Nephron progenitor cell (in vitro differentiated cells): ENCODE data around the gene DEFB115.

Source experiments
- DNase-seq: peaks from one replicate; pipeline ENCODE4 v3.0.0; 2021
- H3K27ac Mint-ChIP-seq: 2 replicates; pipeline ENCODE4 v1.8.0; 2021; ENCODE audit warnings: mild to moderate bottlenecking, moderate library complexity, mixed read lengths
- H3K27me3 Mint-ChIP-seq: 2 replicates; pipeline ENCODE4 v1.8.0; 2021; ENCODE audit warnings: mild to moderate bottlenecking, low read depth, mixed read lengths; ENCODE audit not compliant: poor library complexity
- H3K36me3 Mint-ChIP-seq: 2 replicates; pipeline ENCODE4 v1.8.0; 2021; ENCODE audit warnings: low read depth, mixed read lengths
- H3K4me1 Mint-ChIP-seq: 2 replicates; pipeline ENCODE4 v1.8.0; 2021; ENCODE audit warnings: mixed read lengths
- H3K4me3 Mint-ChIP-seq: 2 replicates; pipeline ENCODE4 v1.8.0; 2021; ENCODE audit warnings: mild to moderate bottlenecking, moderate library complexity, mixed read lengths
- H3K9me3 Mint-ChIP-seq: 2 replicates; pipeline ENCODE4 v1.8.0; 2021; ENCODE audit warnings: mild to moderate bottlenecking, moderate library complexity, mixed read lengths
- TF ChIP-seq, protein P1 (sequence below): fragments of 200-600 bp; sonication (generic); IDR thresholded peaks from 2 replicates; pipeline ENCODE4 v1.5.0; 2021; ENCODE audit warnings: antibody characterized with exemption

DEFB115 gene, protein sequence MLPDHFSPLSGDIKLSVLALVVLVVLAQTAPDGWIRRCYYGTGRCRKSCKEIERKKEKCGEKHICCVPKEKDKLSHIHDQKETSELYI

DNA sequence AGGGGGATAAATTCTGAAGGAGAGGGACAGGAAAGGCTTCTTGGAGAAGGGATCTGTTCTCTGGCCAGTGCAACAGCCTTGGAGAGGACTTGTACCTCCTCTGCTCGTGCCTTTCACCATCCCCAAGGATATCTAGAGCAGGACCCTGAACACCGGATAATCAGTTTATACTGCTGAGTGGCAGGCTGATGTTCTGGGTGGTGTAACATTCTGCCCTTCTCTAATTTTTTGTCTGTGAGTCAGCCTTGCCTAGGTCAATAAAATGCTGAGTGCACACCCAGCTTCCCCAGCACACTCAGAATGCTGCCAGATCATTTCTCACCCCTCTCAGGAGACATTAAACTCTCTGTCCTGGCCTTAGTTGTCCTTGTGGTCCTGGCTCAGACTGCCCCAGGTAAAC, at the start of gene DEFB115:
Gene DEFB115 (plus strand): TSS at position 301 of the 400 bp plus-strand sequence. CDS start 0 bp downstream, at position 301.
- Mint-ChIP-seq H3K4me1 (no peaks in the 10 kb centered on the region), H3K27me3 (no peaks in the 10 kb centered on the region), H3K9me3 (peaks cover 89% of the 10 kb centered on the region), H3K36me3 (no peaks in the 10 kb centered on the region), H3K4me3 (no peak within 1 kb of the TSS), H3K27ac (no peak within 1 kb of the TSS)
- TF ChIP-seq, protein P1, sequence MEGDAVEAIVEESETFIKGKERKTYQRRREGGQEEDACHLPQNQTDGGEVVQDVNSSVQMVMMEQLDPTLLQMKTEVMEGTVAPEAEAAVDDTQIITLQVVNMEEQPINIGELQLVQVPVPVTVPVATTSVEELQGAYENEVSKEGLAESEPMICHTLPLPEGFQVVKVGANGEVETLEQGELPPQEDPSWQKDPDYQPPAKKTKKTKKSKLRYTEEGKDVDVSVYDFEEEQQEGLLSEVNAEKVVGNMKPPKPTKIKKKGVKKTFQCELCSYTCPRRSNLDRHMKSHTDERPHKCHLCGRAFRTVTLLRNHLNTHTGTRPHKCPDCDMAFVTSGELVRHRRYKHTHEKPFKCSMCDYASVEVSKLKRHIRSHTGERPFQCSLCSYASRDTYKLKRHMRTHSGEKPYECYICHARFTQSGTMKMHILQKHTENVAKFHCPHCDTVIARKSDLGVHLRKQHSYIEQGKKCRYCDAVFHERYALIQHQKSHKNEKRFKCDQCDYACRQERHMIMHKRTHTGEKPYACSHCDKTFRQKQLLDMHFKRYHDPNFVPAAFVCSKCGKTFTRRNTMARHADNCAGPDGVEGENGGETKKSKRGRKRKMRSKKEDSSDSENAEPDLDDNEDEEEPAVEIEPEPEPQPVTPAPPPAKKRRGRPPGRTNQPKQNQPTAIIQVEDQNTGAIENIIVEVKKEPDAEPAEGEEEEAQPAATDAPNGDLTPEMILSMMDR: no peak
- no peak for DNase-seq

DNA sequence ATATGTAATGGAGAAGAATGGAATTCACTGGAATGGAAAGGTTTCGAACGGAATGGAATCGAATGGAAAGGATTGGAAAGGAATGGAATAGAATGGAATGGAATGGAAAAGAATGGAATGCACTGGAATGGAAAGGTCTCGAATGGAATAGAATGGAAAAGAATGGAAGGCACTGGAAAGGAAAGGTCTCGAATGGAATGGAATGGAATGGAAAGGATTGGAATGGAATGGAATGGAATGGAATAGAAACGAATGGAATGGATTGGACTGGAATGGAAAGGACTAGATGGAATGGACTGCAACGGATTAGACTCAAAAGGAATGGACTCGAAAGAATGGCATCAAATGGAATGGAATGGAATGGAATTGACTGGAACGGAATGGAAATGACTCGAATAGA, 20.5 kb upstream of the DEFB115 start:
- DNase-seq: no peak
- Mint-ChIP-seq H3K36me3 (no peaks in the 10 kb centered on the region), H3K27me3 (no peaks in the 10 kb centered on the region), H3K4me1 (no peaks in the 10 kb centered on the region), H3K4me3 (no peak overlapping the region), H3K27ac (no peak overlapping the region), H3K9me3 (no peaks in the 10 kb centered on the region)
- TF ChIP-seq, protein P1: no peak

DNA sequence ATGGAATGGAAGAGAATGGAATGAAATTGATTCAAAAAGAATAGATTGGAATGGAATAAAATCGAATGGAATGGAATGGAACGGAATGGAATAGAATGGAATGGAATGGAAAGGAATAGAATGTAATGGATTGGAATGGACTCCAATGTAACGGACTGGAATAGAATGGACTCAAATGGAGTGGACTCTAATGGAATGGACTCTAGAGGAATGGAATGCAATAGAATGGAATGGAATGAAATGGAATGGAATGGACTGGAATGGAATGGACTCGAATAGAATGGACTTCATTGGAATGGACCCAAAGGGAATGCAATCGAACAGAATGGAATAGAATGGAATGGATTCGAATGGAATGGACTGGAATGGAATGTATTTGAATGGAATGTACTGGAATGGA, 19.7 kb upstream of the DEFB115 start:
- H3K27me3 Mint-ChIP-seq: no peaks in the 10 kb centered on the region
- no peak for DNase-seq
- TF ChIP-seq, protein P1: no peak
- no peaks in the 10 kb centered on the region for H3K4me1 Mint-ChIP-seq
- no peaks in the 10 kb centered on the region for H3K9me3 Mint-ChIP-seq
- H3K27ac Mint-ChIP-seq: no peak overlapping the region
- H3K36me3 Mint-ChIP-seq: no peaks in the 10 kb centered on the region
- no peak overlapping the region for H3K4me3 Mint-ChIP-seq

DNA sequence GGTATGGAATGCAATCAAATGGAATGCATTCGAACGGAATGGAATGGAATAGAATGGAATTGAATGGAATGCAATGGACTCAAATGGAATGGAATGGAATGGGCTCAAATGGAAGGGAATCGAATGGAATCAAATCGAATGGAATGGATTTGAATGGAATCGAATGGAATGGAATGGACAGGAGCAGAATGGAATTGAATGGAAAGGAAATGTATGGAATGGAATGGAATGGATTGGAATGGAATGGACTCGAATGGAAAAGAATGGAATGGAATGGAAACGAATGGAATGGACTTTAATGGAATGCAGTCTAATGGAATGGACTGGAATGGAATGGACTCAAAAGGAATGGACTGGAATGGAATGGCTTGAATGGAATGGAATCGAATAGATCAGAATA, 18.3 kb upstream of the DEFB115 start:
- H3K9me3 Mint-ChIP-seq: no peaks in the 10 kb centered on the region
- H3K27ac Mint-ChIP-seq: no peak overlapping the region
- no peaks in the 10 kb centered on the region for H3K27me3 Mint-ChIP-seq
- TF ChIP-seq, protein P1: no peak
- DNase-seq: no peak
- no peaks in the 10 kb centered on the region for H3K4me1 Mint-ChIP-seq
- H3K36me3 Mint-ChIP-seq: no peaks in the 10 kb centered on the region
- H3K4me3 Mint-ChIP-seq: no peak overlapping the region

DNA sequence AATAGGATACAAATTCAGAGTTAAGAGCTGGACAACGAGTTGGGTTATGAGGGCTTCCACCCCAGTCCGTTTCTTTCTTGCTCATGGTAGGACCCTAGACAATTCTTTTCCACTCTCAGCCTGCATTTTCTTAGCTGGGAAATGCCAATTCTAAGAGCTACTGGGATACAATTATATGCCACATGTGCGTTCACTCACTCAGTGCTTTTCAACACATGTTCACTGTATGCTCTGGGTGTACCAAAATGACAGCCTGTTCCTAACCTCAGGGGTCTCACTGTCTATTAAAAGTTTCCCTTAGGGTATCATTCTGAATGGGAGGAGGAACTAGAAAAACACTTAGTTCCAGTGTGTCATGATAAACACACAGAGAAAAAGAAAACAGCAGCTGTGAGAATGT, 505 bp upstream of the DEFB115 start:
- peaks cover 91% of the 10 kb centered on the region for H3K9me3 Mint-ChIP-seq
- H3K36me3 Mint-ChIP-seq: no peaks in the 10 kb centered on the region
- no peaks in the 10 kb centered on the region for H3K27me3 Mint-ChIP-seq
- no peak overlapping the region for H3K27ac Mint-ChIP-seq
- TF ChIP-seq, protein P1: no peak
- H3K4me3 Mint-ChIP-seq: no peak overlapping the region
- no peak for DNase-seq
- H3K4me1 Mint-ChIP-seq: no peaks in the 10 kb centered on the region

DNA sequence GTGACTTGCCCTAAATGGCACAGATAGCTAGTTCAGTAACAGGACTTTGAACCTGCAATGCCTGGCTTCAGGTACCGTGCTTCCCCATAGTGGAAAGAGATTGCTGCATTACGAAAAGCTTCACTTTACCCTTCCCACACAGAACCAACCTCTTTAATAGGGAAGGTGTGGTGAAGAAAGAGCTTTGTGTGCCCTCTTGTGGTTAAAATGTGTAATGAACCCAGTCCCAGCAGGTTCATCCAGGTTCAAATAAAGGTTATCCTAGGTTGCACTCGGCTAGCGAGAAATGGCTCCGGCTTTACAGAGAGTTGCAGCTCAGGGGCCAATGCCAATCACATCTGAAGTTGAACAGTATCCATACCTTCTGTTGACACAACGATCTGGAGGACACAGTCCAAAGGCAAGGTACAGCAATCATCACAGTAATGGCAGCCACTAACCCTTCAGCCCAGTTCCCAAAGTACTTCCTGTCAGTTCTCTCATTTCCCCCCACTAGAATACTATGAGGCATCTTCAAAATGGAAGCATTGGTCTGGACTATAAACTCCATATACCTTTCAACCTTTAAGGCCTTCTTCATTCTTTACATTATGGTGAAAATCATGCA, 3.0 kb downstream of the DEFB115 start:
- peaks cover 92% of the 10 kb centered on the region for H3K9me3 Mint-ChIP-seq
- no peak overlapping the region for H3K4me3 Mint-ChIP-seq
- TF ChIP-seq, protein P1: no peak
- H3K27me3 Mint-ChIP-seq: no peaks in the 10 kb centered on the region
- DNase-seq: no peak
- H3K36me3 Mint-ChIP-seq: no peaks in the 10 kb centered on the region
- H3K27ac Mint-ChIP-seq: no peak overlapping the region
- no peaks in the 10 kb centered on the region for H3K4me1 Mint-ChIP-seq
